ENCODE data around the gene CDC42EP4.

Gene CDC42EP4

GRCh38 chr17:73248532-73248931 lies 63.3 kb downstream of the CDC42EP4 start:
- Histone ChIP-seq H3K9me3 (ENCODE audit: insufficient read depth, low read depth, low read length) (no peaks in the 10 kb centered on the region), H3K9me2 (replicated peaks; ENCODE audit: low read depth, low read length) (no peaks in the 10 kb centered on the region), H3F3A (ENCODE audit: low read depth) (no peaks in the 10 kb centered on the region), H3K79me2 (ENCODE audit: insufficient read depth, low read length) (no peaks in the 10 kb centered on the region), H2AFZ (ENCODE audit: low read length) (no peak overlapping the region), H3K27me3 (ENCODE audit: insufficient read depth, low read length, poor library complexity, severe bottlenecking) (no peaks in the 10 kb centered on the region), H3K4me3 (ENCODE audit: low read length, poor library complexity, severe bottlenecking) (no peak overlapping the region), H4K20me1 (ENCODE audit: insufficient read depth, low read length, poor library complexity, severe bottlenecking) (no peaks in the 10 kb centered on the region), H3K4me1 (ENCODE audit: insufficient read depth, low read length, poor library complexity, severe bottlenecking) (no peaks in the 10 kb centered on the region), H3K36me3 (ENCODE audit: insufficient read depth, low read length) (peaks cover 16% of the 10 kb centered on the region; the same call in 1 of the 2 replicates), H3K4me2 (ENCODE audit: low read depth, low read length, poor library complexity, severe bottlenecking) (no peak overlapping the region), H3K9ac (ENCODE audit: low read depth, low read length, poor library complexity, severe bottlenecking) (no peak overlapping the region)
- TF ChIP-seq, protein P1, sequence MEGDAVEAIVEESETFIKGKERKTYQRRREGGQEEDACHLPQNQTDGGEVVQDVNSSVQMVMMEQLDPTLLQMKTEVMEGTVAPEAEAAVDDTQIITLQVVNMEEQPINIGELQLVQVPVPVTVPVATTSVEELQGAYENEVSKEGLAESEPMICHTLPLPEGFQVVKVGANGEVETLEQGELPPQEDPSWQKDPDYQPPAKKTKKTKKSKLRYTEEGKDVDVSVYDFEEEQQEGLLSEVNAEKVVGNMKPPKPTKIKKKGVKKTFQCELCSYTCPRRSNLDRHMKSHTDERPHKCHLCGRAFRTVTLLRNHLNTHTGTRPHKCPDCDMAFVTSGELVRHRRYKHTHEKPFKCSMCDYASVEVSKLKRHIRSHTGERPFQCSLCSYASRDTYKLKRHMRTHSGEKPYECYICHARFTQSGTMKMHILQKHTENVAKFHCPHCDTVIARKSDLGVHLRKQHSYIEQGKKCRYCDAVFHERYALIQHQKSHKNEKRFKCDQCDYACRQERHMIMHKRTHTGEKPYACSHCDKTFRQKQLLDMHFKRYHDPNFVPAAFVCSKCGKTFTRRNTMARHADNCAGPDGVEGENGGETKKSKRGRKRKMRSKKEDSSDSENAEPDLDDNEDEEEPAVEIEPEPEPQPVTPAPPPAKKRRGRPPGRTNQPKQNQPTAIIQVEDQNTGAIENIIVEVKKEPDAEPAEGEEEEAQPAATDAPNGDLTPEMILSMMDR (conservative IDR thresholded peaks at IDR 0.05; ENCODE audit: low read length): no peak
- no peak for TF ChIP-seq EZH2phosphoT487 (IDR thresholded peaks at IDR 0.05; ENCODE audit: borderline replicate concordance)

- Histone ChIP-seq H3K27me3 (ENCODE audit: insufficient read depth, low read length, poor library complexity, severe bottlenecking) (no peaks in the 10 kb centered on the region), H3K9me2 (replicated peaks; ENCODE audit: low read depth, low read length) (no peaks in the 10 kb centered on the region)
Measured at GRCh38 chr17:73247726-73248125, 64.1 kb downstream of the CDC42EP4 start.

GRCh38 chr17:73240561-73240960 lies 71.2 kb downstream of the CDC42EP4 start:
- H3K4me3 ChIP-seq (ENCODE audit: low read length, poor library complexity, severe bottlenecking): peak overlapping the region; percentile 1
- no peak overlapping the region for H2AFZ ChIP-seq (ENCODE audit: low read length)
- peaks cover 42% of the 10 kb centered on the region; the same call in 1 of the 2 replicates for H3K79me2 ChIP-seq (ENCODE audit: insufficient read depth, low read length)
- H3K9ac ChIP-seq (ENCODE audit: low read depth, low read length, poor library complexity, severe bottlenecking): no peak overlapping the region
- peaks cover 25% of the 10 kb centered on the region; the same call in 1 of the 2 replicates for H3K36me3 ChIP-seq (ENCODE audit: insufficient read depth, low read length)
- no peaks in the 10 kb centered on the region for H3K9me3 ChIP-seq (ENCODE audit: insufficient read depth, low read depth, low read length)
- H3F3A ChIP-seq (ENCODE audit: low read depth): no peaks in the 10 kb centered on the region
- no peaks in the 10 kb centered on the region for H3K27me3 ChIP-seq (ENCODE audit: insufficient read depth, low read length, poor library complexity, severe bottlenecking)
- peak overlapping the region; percentile 40 for H3K4me2 ChIP-seq (ENCODE audit: low read depth, low read length, poor library complexity, severe bottlenecking)
- peaks cover 37% of the 10 kb centered on the region for H3K4me1 ChIP-seq (ENCODE audit: insufficient read depth, low read length, poor library complexity, severe bottlenecking)
- H3K9me2 ChIP-seq (replicated peaks; ENCODE audit: low read depth, low read length): no peaks in the 10 kb centered on the region
- no peaks in the 10 kb centered on the region for H4K20me1 ChIP-seq (ENCODE audit: insufficient read depth, low read length, poor library complexity, severe bottlenecking)
- no peak for TF ChIP-seq EZH2phosphoT487 (IDR thresholded peaks at IDR 0.05; ENCODE audit: borderline replicate concordance)
- TF ChIP-seq, protein P1 (conservative IDR thresholded peaks at IDR 0.05; ENCODE audit: low read length): no peak

More at GRCh38 chr17:73247726-73248125, 64.1 kb downstream of the CDC42EP4 start:
- H3K9ac ChIP-seq (ENCODE audit: low read depth, low read length, poor library complexity, severe bottlenecking): no peak overlapping the region
- no peak overlapping the region for H3K4me3 ChIP-seq (ENCODE audit: low read length, poor library complexity, severe bottlenecking)
- no peak overlapping the region for H3K4me2 ChIP-seq (ENCODE audit: low read depth, low read length, poor library complexity, severe bottlenecking)
- no peaks in the 10 kb centered on the region for H3K79me2 ChIP-seq (ENCODE audit: insufficient read depth, low read length)
- H3K4me1 ChIP-seq (ENCODE audit: insufficient read depth, low read length, poor library complexity, severe bottlenecking): no peaks in the 10 kb centered on the region
- no peaks in the 10 kb centered on the region for H3K9me3 ChIP-seq (ENCODE audit: insufficient read depth, low read depth, low read length)
- no peaks in the 10 kb centered on the region for H4K20me1 ChIP-seq (ENCODE audit: insufficient read depth, low read length, poor library complexity, severe bottlenecking)
- H3K36me3 ChIP-seq (ENCODE audit: insufficient read depth, low read length): peaks cover 18% of the 10 kb centered on the region; the same call in 1 of the 2 replicates
- no peak for TF ChIP-seq EZH2phosphoT487 (IDR thresholded peaks at IDR 0.05; ENCODE audit: borderline replicate concordance)
- TF ChIP-seq, protein P1 (conservative IDR thresholded peaks at IDR 0.05; ENCODE audit: low read length): peak; percentile 43
- no peak overlapping the region for H2AFZ ChIP-seq (ENCODE audit: low read length)
- no peaks in the 10 kb centered on the region for H3F3A ChIP-seq (ENCODE audit: low read depth)

Data from Loucy (cell line).